Measurements from ENCODE around the gene PANX1.

PANX1 gene

DNA sequence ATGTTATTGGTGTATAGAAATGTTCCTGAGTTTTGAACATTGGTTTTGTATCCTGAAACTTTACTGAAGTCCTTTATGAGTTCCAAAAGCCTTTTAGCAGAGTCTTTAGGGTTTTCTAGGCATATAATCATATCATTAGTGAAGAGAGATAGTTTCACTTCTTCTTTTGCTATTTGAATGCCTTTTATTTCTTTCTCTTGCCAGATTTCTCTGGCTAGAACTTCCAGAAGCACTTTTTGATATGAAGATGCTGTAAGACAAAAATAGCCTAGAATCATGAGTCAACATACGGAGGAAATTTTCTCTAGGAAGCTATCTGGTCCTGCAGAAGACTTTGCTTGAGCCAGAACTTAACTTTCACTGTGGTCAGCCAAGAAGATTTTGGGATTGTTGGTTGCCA lies 89.1 kb downstream of the PANX1 start:
- H3K27ac ChIP-seq (ENCODE audit: low read depth, low read length): no peak overlapping the region
- WGBS: 91% methylated on average over 1 of the region's 1 CpG
- H3K27me3 ChIP-seq (ENCODE audit: insufficient read depth, low read length): no peaks in the 10 kb centered on the region
- H3K4me1 ChIP-seq (ENCODE audit: insufficient read depth, low read length): no peaks in the 10 kb centered on the region
- H3K4me3 ChIP-seq (ENCODE audit: low read length): no peak overlapping the region
- no peak overlapping the region for H3K9ac ChIP-seq (ENCODE audit: low read depth, low read length)
- H3K9me3 ChIP-seq (ENCODE audit: insufficient read depth, low read depth, low read length): peaks cover 13% of the 10 kb centered on the region
- no peaks in the 10 kb centered on the region for H3K36me3 ChIP-seq (ENCODE audit: insufficient read depth, low read length)

DNA sequence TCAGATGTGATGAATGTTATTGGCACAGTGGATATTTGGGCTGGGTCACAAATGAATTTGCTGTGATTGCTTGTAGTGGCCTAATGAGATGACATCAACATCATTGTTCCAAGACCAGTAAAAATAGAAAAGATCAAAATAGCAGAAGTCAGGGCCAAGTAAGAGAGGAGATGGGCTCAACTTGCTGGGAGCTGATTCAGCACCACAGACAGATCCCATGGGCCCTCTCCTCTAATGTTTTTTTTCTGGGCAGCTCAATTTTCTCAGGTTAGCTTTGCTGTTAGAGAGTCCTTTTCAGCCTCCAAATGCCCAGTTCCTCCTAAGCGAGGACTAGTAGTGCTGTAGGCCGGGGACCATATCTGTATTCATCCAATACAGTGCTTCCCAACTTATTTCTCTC lies 89.7 kb downstream of the PANX1 start:
- Histone ChIP-seq H3K4me1 (ENCODE audit: insufficient read depth, low read length) (no peaks in the 10 kb centered on the region), H3K9ac (ENCODE audit: low read depth, low read length) (no peak overlapping the region), H3K27ac (ENCODE audit: low read depth, low read length) (no peak overlapping the region), H3K27me3 (ENCODE audit: insufficient read depth, low read length) (no peaks in the 10 kb centered on the region), H3K4me3 (ENCODE audit: low read length) (no peak overlapping the region), H3K36me3 (ENCODE audit: insufficient read depth, low read length) (no peaks in the 10 kb centered on the region), H3K9me3 (ENCODE audit: insufficient read depth, low read depth, low read length) (peaks cover 13% of the 10 kb centered on the region)
- 90% methylated on average over 2 of the region's 2 CpGs for WGBS

DNA sequence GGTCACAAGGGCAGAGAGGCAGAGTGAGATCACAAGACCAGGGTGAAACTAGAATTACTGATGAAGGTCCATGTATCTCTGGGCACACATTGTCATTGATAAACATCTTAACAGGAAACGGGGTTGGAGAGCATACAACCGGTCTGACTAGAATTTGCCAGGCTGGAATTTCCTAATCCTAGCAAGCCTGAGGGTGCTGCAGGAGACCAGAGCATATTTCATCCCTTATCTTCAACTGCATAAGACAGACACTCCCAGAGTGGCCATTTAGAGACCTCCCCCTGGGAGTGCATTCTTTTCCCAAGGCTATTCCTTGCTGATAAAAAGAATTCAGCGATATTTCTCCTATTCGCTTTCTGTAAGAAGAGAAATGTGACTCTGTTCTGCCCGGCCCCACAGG lies 91.1 kb downstream of the PANX1 start:
- Histone ChIP-seq H3K27me3 (ENCODE audit: insufficient read depth, low read length) (no peaks in the 10 kb centered on the region), H3K9ac (ENCODE audit: low read depth, low read length) (no peak overlapping the region), H3K4me3 (ENCODE audit: low read length) (no peak overlapping the region), H3K4me1 (ENCODE audit: insufficient read depth, low read length) (no peaks in the 10 kb centered on the region), H3K9me3 (ENCODE audit: insufficient read depth, low read depth, low read length) (peaks cover 13% of the 10 kb centered on the region), H3K27ac (ENCODE audit: low read depth, low read length) (no peak overlapping the region), H3K36me3 (ENCODE audit: insufficient read depth, low read length) (no peaks in the 10 kb centered on the region)
- 89% methylated on average over 5 of the region's 5 CpGs for WGBS

DNA sequence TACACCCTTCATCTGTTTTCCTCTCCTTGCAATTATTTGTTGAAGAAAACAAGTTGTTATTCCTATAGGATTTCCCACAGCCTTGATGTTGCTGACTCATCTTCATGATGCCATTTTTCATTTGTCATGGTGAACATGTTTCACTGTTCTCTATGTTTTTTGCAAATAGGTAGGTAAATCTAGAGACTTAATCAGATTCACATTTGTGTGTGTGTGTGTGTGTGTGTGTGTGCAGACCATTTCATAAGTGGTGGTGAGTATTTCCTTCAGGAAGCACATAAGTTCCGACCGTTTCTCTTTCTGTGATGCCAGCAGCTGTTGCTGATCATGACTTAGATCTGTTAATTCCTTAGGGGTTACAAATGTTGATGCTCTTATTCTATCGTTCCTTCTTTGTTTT lies 95.4 kb downstream of the PANX1 start:
- no peak overlapping the region for H3K9ac ChIP-seq (ENCODE audit: low read depth, low read length)
- peaks cover 8% of the 10 kb centered on the region for H3K9me3 ChIP-seq (ENCODE audit: insufficient read depth, low read depth, low read length)
- WGBS: 100% methylated on average over 2 of the region's 3 CpGs
- H3K4me1 ChIP-seq (ENCODE audit: insufficient read depth, low read length): no peaks in the 10 kb centered on the region
- H3K27me3 ChIP-seq (ENCODE audit: insufficient read depth, low read length): no peaks in the 10 kb centered on the region
- no peak overlapping the region for H3K4me3 ChIP-seq (ENCODE audit: low read length)
- H3K27ac ChIP-seq (ENCODE audit: low read depth, low read length): no peak overlapping the region
- no peaks in the 10 kb centered on the region for H3K36me3 ChIP-seq (ENCODE audit: insufficient read depth, low read length)

All from HUES64 (cell line).